BE2C (cell line): ENCODE measurements around the gene LGALS16. TPM values are rescaled to one million over a fixed set of nuclear protein-coding genes. Genes with fewer than 3 reads are reported as not detected.
"Not testable (repeated sequence)": the region's sequence is repeated elsewhere in the genome, so short reads cannot be mapped to it uniquely, and the experiment has no call there.

Experiments used
- DNase-seq: peaks from one replicate; pipeline ENCODE4 v3.0.0-alpha.2; 2020
- H3K27me3 ChIP-seq: fragments of 250-450 bp; sonication (Bioruptor Pico); 2 replicates; pipeline ENCODE4 v1.5.1; 2020; ENCODE audit warnings: mild to moderate bottlenecking
- H3K36me3 ChIP-seq: fragments of 250-450 bp; sonication (Bioruptor Pico); 2 replicates; pipeline ENCODE4 v1.5.1; 2020; ENCODE audit warnings: mild to moderate bottlenecking
- H3K4me1 ChIP-seq: fragments of 250-450 bp; sonication (Bioruptor Pico); 2 replicates; pipeline ENCODE4 v1.5.1; 2020
- H3K4me3 ChIP-seq: 2 replicates; pipeline ENCODE4 v1.5.1; 2011; ENCODE audit warnings: low read depth, low read length
- H3K9me3 ChIP-seq: fragments of 250-450 bp; sonication (Bioruptor Pico); 2 replicates; pipeline ENCODE4 v1.5.1; 2020
- polyA plus RNA-seq: library from polyadenylated mRNA; unstranded; fragments of >200 nt; gene quantifications from one replicate; pipeline ENCODE4 v1.2.1, GENCODE V29; 2012; ENCODE audit warnings: low read depth, missing spikeins; ENCODE audit not compliant: insufficient read length, insufficient read depth
- TF ChIP-seq, protein P1 (sequence below): IDR thresholded peaks from 2 replicates; pipeline ENCODE4 v1.5.1; 2012; ENCODE audit warnings: mild to moderate bottlenecking, low read depth, low read length

LGALS16 gene, protein sequence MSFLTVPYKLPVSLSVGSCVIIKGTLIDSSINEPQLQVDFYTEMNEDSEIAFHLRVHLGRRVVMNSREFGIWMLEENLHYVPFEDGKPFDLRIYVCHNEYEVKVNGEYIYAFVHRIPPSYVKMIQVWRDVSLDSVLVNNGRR
- polyA plus RNA-seq = not detected

DNA sequence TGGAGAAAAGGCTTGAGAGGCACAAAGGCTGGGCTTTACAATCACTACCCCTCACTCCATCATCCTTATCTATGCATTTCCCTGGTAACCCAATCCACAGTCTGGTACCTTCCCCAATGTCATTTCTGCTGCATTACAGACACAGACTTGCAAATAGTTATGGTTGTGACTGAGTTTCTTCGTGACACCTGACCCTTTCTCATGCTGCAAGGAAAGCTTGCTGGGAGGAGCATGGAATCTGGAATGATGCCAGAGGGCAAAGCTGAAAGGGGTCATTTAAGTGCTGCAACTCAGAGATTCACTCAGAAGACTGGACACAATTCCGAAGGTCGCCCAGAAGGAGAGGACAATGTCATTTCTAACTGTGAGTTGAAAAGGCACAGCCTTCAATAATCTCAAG, at the start of gene LGALS16:
Gene LGALS16, plus strand, starts transcription at position 301 of the 400 bp plus-strand sequence. Its CDS starts 49 bp downstream, at position 350.
- Histone ChIP-seq H3K9me3 (no peaks in the 10 kb centered on the region), H3K4me3 (no peak within 1 kb of the TSS), H3K4me1 (no peaks in the 10 kb centered on the region), H3K27me3 (peaks cover 5% of the 10 kb centered on the region; the same call in 1 of the 2 replicates), H3K36me3 (no peaks in the 10 kb centered on the region)
- TF ChIP-seq, protein P1, sequence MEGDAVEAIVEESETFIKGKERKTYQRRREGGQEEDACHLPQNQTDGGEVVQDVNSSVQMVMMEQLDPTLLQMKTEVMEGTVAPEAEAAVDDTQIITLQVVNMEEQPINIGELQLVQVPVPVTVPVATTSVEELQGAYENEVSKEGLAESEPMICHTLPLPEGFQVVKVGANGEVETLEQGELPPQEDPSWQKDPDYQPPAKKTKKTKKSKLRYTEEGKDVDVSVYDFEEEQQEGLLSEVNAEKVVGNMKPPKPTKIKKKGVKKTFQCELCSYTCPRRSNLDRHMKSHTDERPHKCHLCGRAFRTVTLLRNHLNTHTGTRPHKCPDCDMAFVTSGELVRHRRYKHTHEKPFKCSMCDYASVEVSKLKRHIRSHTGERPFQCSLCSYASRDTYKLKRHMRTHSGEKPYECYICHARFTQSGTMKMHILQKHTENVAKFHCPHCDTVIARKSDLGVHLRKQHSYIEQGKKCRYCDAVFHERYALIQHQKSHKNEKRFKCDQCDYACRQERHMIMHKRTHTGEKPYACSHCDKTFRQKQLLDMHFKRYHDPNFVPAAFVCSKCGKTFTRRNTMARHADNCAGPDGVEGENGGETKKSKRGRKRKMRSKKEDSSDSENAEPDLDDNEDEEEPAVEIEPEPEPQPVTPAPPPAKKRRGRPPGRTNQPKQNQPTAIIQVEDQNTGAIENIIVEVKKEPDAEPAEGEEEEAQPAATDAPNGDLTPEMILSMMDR = no peak
- no peak for DNase-seq

DNA sequence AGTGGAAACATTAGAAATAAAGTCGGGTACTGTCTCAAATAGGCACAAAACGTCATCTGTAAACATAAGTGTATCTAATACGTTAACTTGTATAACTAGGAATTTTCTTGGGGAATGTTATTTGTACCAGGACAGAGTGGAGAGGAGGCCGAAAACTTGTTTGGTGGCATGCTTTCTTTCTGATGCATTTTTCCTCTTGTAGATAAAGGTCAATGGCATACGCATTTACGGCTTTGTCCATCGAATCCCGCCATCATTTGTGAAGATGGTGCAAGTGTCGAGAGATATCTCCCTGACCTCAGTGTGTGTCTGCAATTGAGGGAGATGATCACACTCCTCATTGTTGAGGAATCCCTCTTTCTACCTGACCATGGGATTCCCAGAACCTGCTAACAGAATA, 48.7 kb upstream of the LGALS16 start:
- DNase-seq = no peak
- no peaks in the 10 kb centered on the region for H3K36me3 ChIP-seq
- no peaks in the 10 kb centered on the region for H3K9me3 ChIP-seq
- TF ChIP-seq, protein P1 = no peak
- H3K4me1 ChIP-seq = no peaks in the 10 kb centered on the region
- no peak overlapping the region for H3K4me3 ChIP-seq
- peaks cover 40% of the 10 kb centered on the region for H3K27me3 ChIP-seq

DNA sequence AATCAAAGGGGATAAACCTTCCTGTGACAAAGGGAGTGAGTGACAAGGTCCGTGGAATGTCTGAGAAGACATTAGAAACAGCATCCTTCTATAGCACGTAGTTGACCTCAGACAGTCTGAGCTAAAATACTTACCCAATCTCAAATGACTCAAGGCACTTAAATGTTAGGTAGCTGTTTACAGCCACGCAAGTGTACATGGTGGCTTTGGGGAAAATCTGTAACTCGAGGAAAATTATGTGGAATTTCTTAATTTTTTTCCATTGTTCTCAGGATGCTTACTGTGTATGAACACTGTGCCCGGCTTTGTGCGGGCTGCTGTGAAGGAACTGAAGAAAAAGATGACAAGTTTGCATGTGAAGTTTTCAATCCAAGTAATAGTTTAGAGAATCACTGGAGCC, 48.2 kb upstream of the LGALS16 start:
- Histone ChIP-seq H3K27me3 (peaks cover 40% of the 10 kb centered on the region), H3K4me3 (no peak overlapping the region), H3K9me3 (no peaks in the 10 kb centered on the region), H3K4me1 (no peaks in the 10 kb centered on the region), H3K36me3 (no peaks in the 10 kb centered on the region)
- no peak for DNase-seq
- TF ChIP-seq, protein P1 = no peak

DNA sequence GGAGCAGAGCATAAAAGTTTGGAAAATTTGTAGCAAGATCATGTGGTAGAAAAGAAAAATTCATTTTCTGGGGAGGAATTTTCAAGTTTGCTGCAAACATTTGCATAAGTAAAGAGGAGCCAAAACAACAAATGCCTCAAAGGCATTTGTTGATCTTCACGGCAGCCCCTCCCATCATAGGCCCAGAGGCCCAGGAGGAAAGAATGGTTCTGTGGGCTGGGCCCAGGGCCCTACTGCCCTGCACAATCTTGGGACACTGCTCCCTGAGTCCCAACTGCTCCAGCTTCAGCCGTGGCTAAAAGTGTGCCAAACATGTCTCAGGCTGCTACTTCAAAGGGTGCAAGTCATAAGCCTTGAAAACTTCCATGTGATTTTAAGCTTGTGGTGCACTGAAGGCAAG, 42.1 kb upstream of the LGALS16 start:
- Histone ChIP-seq H3K4me3 (no peak overlapping the region), H3K36me3 (no peaks in the 10 kb centered on the region), H3K27me3 (no peaks in the 10 kb centered on the region; the same call in 1 of the 2 replicates), H3K9me3 (no peaks in the 10 kb centered on the region), H3K4me1 (no peaks in the 10 kb centered on the region)
- TF ChIP-seq, protein P1 = no peak
- no peak for DNase-seq

DNA sequence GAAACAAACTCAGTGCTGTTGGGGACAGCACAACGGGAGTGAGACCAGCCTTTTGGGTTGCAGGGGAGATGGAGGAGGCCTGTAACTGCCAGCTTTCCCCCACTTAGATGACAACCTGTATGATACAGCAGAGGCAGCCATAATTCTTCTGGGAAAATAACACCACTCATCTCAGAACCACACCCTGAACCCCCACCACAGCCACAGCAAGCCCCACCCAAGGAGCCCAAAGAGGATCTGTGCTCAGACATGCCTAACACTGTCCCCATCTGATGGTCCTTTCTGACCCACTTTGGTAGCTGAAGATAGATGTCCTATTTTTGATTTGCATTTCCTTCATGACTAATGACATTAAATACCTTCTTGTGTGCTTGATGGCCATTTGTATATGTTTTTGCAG, 38.0 kb upstream of the LGALS16 start:
- DNase-seq = no peak
- TF ChIP-seq, protein P1 = no peak
- Histone ChIP-seq H3K4me1 (no peaks in the 10 kb centered on the region), H3K27me3 (peaks cover 2% of the 10 kb centered on the region), H3K4me3 (no peak overlapping the region), H3K9me3 (no peaks in the 10 kb centered on the region), H3K36me3 (no peaks in the 10 kb centered on the region)

DNA sequence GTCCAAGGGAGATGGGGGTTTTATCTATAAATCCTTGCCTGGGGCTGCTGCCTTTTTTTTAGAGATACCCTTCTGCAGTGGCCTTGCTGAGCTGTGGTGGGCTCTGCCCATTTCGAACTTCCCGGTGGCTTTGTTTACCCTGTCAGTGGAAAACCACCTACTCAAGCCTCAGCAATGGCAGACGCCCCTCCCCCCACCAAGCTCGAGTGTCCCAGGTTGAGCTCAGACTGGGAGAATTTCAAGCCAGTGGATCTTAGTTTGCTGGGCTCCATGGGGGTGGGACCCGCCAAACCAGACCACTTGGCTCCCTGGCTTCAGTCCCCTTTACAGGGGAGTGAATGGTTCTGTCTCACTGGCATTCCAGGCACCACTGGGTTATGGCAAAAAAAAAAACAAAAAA, 31.8 kb upstream of the LGALS16 start:
- Histone ChIP-seq H3K9me3 (no peaks in the 10 kb centered on the region), H3K36me3 (no peaks in the 10 kb centered on the region), H3K4me1 (no peaks in the 10 kb centered on the region), H3K4me3 (no peak overlapping the region), H3K27me3 (peaks cover 28% of the 10 kb centered on the region)
- TF ChIP-seq, protein P1 = no peak
- no peak for DNase-seq

DNA sequence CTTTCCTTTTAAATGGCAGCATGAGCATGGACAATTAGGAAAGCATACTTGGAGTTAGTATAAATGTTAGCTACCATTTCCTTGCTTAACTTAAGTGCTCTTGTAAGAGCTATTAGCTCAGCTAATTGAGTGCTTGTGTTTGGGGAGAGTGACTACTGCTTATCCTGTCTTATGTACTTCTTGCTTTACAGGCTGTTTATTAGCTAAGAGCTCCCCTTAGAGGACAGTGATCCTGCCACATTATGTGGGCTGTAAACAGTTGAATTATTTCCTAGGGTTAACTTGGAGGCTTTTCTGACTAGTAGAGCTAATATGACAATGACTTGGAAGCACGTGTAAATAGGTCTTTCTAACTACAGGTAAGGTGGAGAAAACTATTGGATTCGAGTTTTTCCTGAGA, 28.1 kb upstream of the LGALS16 start:
- peaks cover 32% of the 10 kb centered on the region for H3K27me3 ChIP-seq
- not testable (repeated sequence) for H3K9me3 ChIP-seq, DNase-seq, H3K4me1 ChIP-seq, H3K4me3 ChIP-seq, H3K36me3 ChIP-seq
